ENCODE results near the gene LRRC1.

DNA sequence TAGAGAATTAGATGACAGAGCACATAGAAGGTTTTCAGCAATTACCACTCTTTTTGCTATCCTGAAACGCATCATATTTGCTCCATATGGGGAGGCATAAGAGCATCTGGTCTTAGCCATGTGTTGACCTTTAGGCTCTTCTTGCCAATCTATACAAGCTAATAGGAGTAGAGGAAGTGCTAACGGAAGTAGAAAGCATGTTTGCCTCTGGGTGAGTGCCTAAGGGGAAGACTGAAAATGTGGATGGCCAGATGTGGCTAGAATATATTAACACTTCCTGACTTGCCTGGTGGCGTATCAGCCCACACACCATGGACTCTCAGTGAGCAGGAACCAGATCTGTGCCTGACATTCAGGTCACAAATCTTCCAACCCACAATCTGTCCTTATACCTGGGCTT, 136.3 kb downstream of the LRRC1 start:
- TF ChIP-seq, protein P1, sequence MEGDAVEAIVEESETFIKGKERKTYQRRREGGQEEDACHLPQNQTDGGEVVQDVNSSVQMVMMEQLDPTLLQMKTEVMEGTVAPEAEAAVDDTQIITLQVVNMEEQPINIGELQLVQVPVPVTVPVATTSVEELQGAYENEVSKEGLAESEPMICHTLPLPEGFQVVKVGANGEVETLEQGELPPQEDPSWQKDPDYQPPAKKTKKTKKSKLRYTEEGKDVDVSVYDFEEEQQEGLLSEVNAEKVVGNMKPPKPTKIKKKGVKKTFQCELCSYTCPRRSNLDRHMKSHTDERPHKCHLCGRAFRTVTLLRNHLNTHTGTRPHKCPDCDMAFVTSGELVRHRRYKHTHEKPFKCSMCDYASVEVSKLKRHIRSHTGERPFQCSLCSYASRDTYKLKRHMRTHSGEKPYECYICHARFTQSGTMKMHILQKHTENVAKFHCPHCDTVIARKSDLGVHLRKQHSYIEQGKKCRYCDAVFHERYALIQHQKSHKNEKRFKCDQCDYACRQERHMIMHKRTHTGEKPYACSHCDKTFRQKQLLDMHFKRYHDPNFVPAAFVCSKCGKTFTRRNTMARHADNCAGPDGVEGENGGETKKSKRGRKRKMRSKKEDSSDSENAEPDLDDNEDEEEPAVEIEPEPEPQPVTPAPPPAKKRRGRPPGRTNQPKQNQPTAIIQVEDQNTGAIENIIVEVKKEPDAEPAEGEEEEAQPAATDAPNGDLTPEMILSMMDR (IDR thresholded peaks at IDR 0.05; ENCODE audit: borderline replicate concordance, extremely low read depth, low read length, poor library complexity, severe bottlenecking) = no peak
- no peak for TF ChIP-seq EZH2 (IDR thresholded peaks at IDR 0.05; ENCODE audit: borderline replicate concordance, low read depth, low read length, severe bottlenecking)

All from DND-41 (cell line).